ENCODE results near the gene CLDN1. TPM values are rescaled to one million over a fixed set of nuclear protein-coding genes. Genes with fewer than 3 reads are reported as not detected.

CLDN1 gene
- total and polyA plus RNA-seq, 2 donors (not counting 1 experiment from before 2014, with no cell fraction given) = not detected

DNA sequence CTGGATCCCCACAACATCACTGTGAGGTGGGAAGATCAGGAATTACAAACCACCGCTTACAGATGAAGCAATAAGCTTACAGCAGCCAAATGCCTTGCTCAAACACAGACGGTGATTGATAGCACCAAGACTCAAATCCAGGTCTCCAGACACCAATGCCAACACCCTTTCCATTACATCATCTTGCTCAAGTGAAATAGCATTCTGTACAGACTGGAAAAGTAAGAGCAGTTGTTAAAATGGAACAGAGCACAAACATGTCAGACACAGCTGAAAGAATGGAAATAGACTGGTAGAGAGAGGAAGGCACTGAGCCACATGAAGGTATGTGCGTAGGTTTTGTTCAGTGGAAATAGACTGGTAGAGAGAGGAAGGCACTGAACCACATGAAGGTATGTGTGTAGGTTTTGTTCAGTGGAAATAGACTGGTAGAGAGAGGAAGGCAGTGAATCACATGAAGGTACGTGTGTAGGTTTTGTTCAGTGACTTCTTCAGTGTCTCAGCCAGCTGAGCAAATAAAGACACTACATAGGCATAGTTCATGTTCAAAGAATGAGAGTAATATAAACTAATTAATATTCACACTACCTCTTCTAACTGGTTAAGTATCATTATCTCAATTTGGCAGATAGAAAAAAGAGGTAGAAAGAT lies 15.6 kb downstream of the CLDN1 start:
- Histone ChIP-seq H2AFZ (ENCODE audit: insufficient read depth, low read depth, low read length, poor library complexity, severe bottlenecking) (no peak overlapping the region), H3K79me2 (ENCODE audit: control insufficient read depth, insufficient read depth, low read length) (no peaks in the 10 kb centered on the region), H3K27ac (ENCODE audit: low read length in 2 of 2) (no peak overlapping the region), H3K27me3 (replicated peaks in 1 of 4; ENCODE audit: control extremely low read depth in 1 of 4, control insufficient read depth in 3 of 4, insufficient read depth in 4 of 4, low read length in 3 of 4) (no peaks in the 10 kb centered on the region), H3K4me3 (ENCODE audit: control extremely low read depth in 1 of 5, extremely low read depth in 1 of 5, insufficient read depth in 1 of 5, low read depth in 2 of 5, low read length in 4 of 5) (no peak overlapping the region), H3K4me2 (replicated peaks; ENCODE audit: low read depth, low read length, poor library complexity, severe bottlenecking) (no peak overlapping the region), H3K9me3 (ENCODE audit: control extremely low read depth in 1 of 3, control insufficient read depth in 2 of 3, insufficient read depth in 1 of 3, low read length in 2 of 3) (no peaks in the 10 kb centered on the region), H4K20me1 (ENCODE audit: control insufficient read depth, insufficient read depth, low read length, poor library complexity, severe bottlenecking) (no peaks in the 10 kb centered on the region), H3K36me3 (replicated peaks in 1 of 2; ENCODE audit: control extremely low read depth in 1 of 2, control insufficient read depth in 1 of 2, extremely low read depth in 1 of 2, insufficient read depth in 2 of 2, low read length in 1 of 2) (no peaks in the 10 kb centered on the region), H3K9ac (ENCODE audit: low read length) (no peak overlapping the region), H3K4me1 (ENCODE audit: control insufficient read depth in 2 of 2, insufficient read depth in 2 of 2, low read length in 2 of 2) (no peaks in the 10 kb centered on the region)
- H3K27me3 Mint-ChIP-seq = peaks cover 1% of the 10 kb centered on the region
- H3K27ac Mint-ChIP-seq = no peak overlapping the region
- CTCF ChIA-PET = no interaction called here
- TF ChIP-seq, protein P1, sequence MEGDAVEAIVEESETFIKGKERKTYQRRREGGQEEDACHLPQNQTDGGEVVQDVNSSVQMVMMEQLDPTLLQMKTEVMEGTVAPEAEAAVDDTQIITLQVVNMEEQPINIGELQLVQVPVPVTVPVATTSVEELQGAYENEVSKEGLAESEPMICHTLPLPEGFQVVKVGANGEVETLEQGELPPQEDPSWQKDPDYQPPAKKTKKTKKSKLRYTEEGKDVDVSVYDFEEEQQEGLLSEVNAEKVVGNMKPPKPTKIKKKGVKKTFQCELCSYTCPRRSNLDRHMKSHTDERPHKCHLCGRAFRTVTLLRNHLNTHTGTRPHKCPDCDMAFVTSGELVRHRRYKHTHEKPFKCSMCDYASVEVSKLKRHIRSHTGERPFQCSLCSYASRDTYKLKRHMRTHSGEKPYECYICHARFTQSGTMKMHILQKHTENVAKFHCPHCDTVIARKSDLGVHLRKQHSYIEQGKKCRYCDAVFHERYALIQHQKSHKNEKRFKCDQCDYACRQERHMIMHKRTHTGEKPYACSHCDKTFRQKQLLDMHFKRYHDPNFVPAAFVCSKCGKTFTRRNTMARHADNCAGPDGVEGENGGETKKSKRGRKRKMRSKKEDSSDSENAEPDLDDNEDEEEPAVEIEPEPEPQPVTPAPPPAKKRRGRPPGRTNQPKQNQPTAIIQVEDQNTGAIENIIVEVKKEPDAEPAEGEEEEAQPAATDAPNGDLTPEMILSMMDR (IDR thresholded peaks at IDR 0.05) = no peak
- TF ChIP-seq EZH2 (IDR thresholded peaks at IDR 0.05; ENCODE audit: borderline replicate concordance, insufficient read depth, low read depth, low read length, poor library complexity, severe bottlenecking) = no peak
- H3K4me1 Mint-ChIP-seq = peaks cover 1% of the 10 kb centered on the region
- DNase-seq (no peak), ATAC-seq (ENCODE audit: low read depth) (no peak)
- no peak overlapping the region for H3K4me3 Mint-ChIP-seq
- H3K9me3 Mint-ChIP-seq (ENCODE audit: insufficient read depth) = no peaks in the 10 kb centered on the region
- POLR2A ChIA-PET = no interaction called here
- 91% methylated on average over 2 of the region's 4 CpGs for WGBS (ENCODE audit: insufficient coverage)
- intact Hi-C loops (cut with micrococcal nuclease) = no loop called here

DNA sequence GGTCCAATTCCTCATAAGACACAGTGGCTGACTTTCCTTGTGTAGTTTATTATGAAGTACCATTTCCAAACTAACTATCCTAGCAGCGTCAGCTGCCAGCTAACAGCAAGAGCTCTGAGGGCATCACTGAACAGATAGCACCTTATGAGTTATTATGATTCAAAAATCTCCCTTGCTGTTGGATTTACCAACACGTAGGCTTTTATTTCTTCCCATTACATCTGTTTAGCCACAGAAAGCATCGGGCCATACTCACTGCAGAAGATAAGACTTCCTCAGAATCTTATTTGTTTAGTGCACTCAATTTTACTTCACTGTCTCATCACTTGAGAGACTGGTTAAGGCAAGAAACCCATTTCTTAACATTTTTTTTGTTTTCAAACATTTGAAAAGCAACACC lies 16.2 kb downstream of the CLDN1 start:
- H3K27ac Mint-ChIP-seq = no peak overlapping the region
- ChIA-PET CTCF (no interaction called here), POLR2A (no interaction called here)
- H3K4me3 Mint-ChIP-seq = no peak overlapping the region
- Histone ChIP-seq H3K9me3 (ENCODE audit: control extremely low read depth in 1 of 3, control insufficient read depth in 2 of 3, insufficient read depth in 1 of 3, low read length in 2 of 3) (no peaks in the 10 kb centered on the region), H3K36me3 (replicated peaks in 1 of 2; ENCODE audit: control extremely low read depth in 1 of 2, control insufficient read depth in 1 of 2, extremely low read depth in 1 of 2, insufficient read depth in 2 of 2, low read length in 1 of 2) (no peaks in the 10 kb centered on the region), H3K9ac (ENCODE audit: low read length) (no peak overlapping the region), H3K4me2 (replicated peaks; ENCODE audit: low read depth, low read length, poor library complexity, severe bottlenecking) (no peak overlapping the region), H2AFZ (ENCODE audit: insufficient read depth, low read depth, low read length, poor library complexity, severe bottlenecking) (no peak overlapping the region), H3K4me1 (ENCODE audit: control insufficient read depth in 2 of 2, insufficient read depth in 2 of 2, low read length in 2 of 2) (no peaks in the 10 kb centered on the region), H3K4me3 (ENCODE audit: control extremely low read depth in 1 of 5, extremely low read depth in 1 of 5, insufficient read depth in 1 of 5, low read depth in 2 of 5, low read length in 4 of 5) (no peak overlapping the region), H3K79me2 (ENCODE audit: control insufficient read depth, insufficient read depth, low read length) (no peaks in the 10 kb centered on the region), H3K27me3 (replicated peaks in 1 of 4; ENCODE audit: control extremely low read depth in 1 of 4, control insufficient read depth in 3 of 4, insufficient read depth in 4 of 4, low read length in 3 of 4) (no peaks in the 10 kb centered on the region), H4K20me1 (ENCODE audit: control insufficient read depth, insufficient read depth, low read length, poor library complexity, severe bottlenecking) (no peaks in the 10 kb centered on the region), H3K27ac (ENCODE audit: low read length in 2 of 2) (no peak overlapping the region)
- ATAC-seq (ENCODE audit: low read depth) = no peak
- H3K27me3 Mint-ChIP-seq = peaks cover 4% of the 10 kb centered on the region
- TF ChIP-seq EZH2 (IDR thresholded peaks at IDR 0.05; ENCODE audit: borderline replicate concordance, insufficient read depth, low read depth, low read length, poor library complexity, severe bottlenecking) = no peak
- TF ChIP-seq, protein P1 (IDR thresholded peaks at IDR 0.05) = no peak
- peaks cover 4% of the 10 kb centered on the region for H3K4me1 Mint-ChIP-seq
- no peaks in the 10 kb centered on the region for H3K9me3 Mint-ChIP-seq (ENCODE audit: insufficient read depth)
- 50% methylated on average over 2 of the region's 3 CpGs for WGBS (ENCODE audit: insufficient coverage)
- intact Hi-C loops (cut with micrococcal nuclease) = no loop called here
- no peak for DNase-seq
